CD4-positive, alpha-beta T cell (primary cell): Measurements from ENCODE around the gene PSMA6. TPM values are rescaled to one million over a fixed set of nuclear protein-coding genes. Genes with fewer than 3 reads are reported as not detected.
A peak's percentile ranks its signal among the peaks of the same experiment; 100 is the strongest.

Source experiments
- ATAC-seq: fragments of 200-7000 bp; cut with Tn5 transposase; one replicate; pipeline ENCODE4 v1.10.0; 2022; ENCODE audit warnings: mild to moderate bottlenecking; ENCODE audit not compliant: poor library complexity
- CTCF ChIA-PET: fragments of 350-600 bp; sonication (Branson Sonifier 250); formaldehyde crosslinking; loops from one replicate; lab custom pipeline; 2021; ENCODE audit warnings: antibody characterized with exemption, inconsistent platforms; lab: Charles Lee
- POLR2A ChIA-PET: fragments of 350-600 bp; sonication (Branson Sonifier 250); formaldehyde crosslinking; loops from one replicate; lab custom pipeline; 2021; ENCODE audit warnings: antibody characterized with exemption, inconsistent platforms; lab: Charles Lee
- DNase-seq, 14 experiments: peaks; one replicate each; pipeline ENCODE4 v3.0.0-alpha.2; 2013 to 2020; ENCODE audit warnings: mixed read lengths in 2 of 14
- H3K27ac ChIP-seq, 2 donors: one replicate each; pipeline versions ENCODE4 v1.5.1 to v1.7.0; 2013; ENCODE audit warnings: low read length in 2 of 2, low read depth in 1 of 2, mild to moderate bottlenecking in 1 of 2
- H3K27me3 ChIP-seq, 2 experiments: 1 replicate in 1 of 2; 2 replicates in 1 of 2; pipeline versions ENCODE4 v1.6.1 to v1.7.0; 2013; ENCODE audit warnings: low read length in 2 of 2, control low read depth in 1 of 2, mild to moderate bottlenecking in 1 of 2, moderate library complexity in 1 of 2; ENCODE audit not compliant: insufficient read depth in 2 of 2, control insufficient read depth in 1 of 2
- H3K36me3 ChIP-seq: one replicate; pipeline ENCODE4 v1.6.1; 2013; ENCODE audit warnings: low read length, control low read depth; ENCODE audit not compliant: insufficient read depth
- H3K4me1 ChIP-seq: one replicate; pipeline ENCODE4 v1.6.1; 2013; ENCODE audit warnings: low read length, control low read depth; ENCODE audit not compliant: insufficient read depth
- H3K4me3 ChIP-seq: one replicate; pipeline ENCODE4 v1.5.1; 2013; ENCODE audit warnings: mild to moderate bottlenecking, low read length, moderate library complexity
- H3K9me3 ChIP-seq, 2 experiments: 1 replicate in 1 of 2; 2 replicates in 1 of 2; pipeline versions ENCODE4 v1.6.1 to v1.7.0; 2013; ENCODE audit warnings: low read length in 2 of 2, mild to moderate bottlenecking in 2 of 2, control low read depth in 1 of 2, moderate library complexity in 1 of 2; ENCODE audit not compliant: control insufficient read depth in 1 of 2, insufficient read depth in 1 of 2
- H3K27ac Mint-ChIP-seq: one replicate; pipeline ENCODE4 v1.8.0; 2020; ENCODE audit warnings: mixed read lengths
- H3K27me3 Mint-ChIP-seq: one replicate; pipeline ENCODE4 v1.8.0; 2021; ENCODE audit warnings: mixed read lengths
- H3K36me3 Mint-ChIP-seq: one replicate; pipeline ENCODE4 v1.8.0; 2021; ENCODE audit warnings: low read depth, mixed read lengths
- H3K4me1 Mint-ChIP-seq: one replicate; pipeline ENCODE4 v1.8.0; 2021; ENCODE audit warnings: low read depth, mixed read lengths
- H3K4me3 Mint-ChIP-seq: one replicate; pipeline ENCODE4 v1.8.0; 2020; ENCODE audit warnings: mild to moderate bottlenecking, mixed read lengths
- H3K9me3 Mint-ChIP-seq: one replicate; pipeline ENCODE4 v1.8.0; 2020; ENCODE audit warnings: mixed read lengths
- intact Hi-C, 2 experiments: fragments of 100-400 bp; cut with DNase I in 1 of 2; cut with micrococcal nuclease in 1 of 2; formaldehyde crosslinking; loops; one replicate each; pipeline versions ENCODE4 v1.15.1 to v1.9.0; 2023 to 2025; cut with DNase I, micrococcal nuclease
- total RNA-seq, 174 experiments: library from RNA in 2 of 174; stranded (reverse) in 2 of 174; gene quantifications; one replicate each; pipeline ENCODE4 v1.2.3 and lab custom pipeline; 2021 to 2026
- TF ChIP-seq, protein P1 (sequence below): fragments of 200-600 bp; IDR thresholded peaks from one replicate; pipeline ENCODE4 v1.8.0; 2022; ENCODE audit warnings: antibody characterized with exemption, mild to moderate bottlenecking

PSMA6 gene
- total RNA-seq, 2 experiments from 2014 or later: 80.8 TPM

DNA sequence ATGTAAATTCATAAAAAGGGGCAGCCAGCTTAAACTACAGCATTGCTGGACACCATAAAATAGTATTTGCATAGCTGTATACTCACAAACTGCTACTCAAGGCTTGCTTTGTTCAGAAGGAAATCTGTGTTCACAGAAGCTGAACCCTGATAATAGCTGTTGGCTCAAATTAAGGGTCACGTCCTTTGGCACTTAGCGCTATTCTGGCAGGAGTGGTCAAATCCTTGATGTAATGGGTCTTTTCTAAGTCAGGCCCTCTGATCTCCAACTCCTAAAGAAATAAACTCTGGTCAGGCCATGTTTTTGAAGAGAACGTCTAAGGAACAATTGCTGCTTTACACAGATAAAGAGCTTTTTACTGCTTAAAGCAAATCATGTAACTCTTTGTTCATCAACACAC is 12.8 kb upstream of the PSMA6 start:
- TF ChIP-seq, protein P1, sequence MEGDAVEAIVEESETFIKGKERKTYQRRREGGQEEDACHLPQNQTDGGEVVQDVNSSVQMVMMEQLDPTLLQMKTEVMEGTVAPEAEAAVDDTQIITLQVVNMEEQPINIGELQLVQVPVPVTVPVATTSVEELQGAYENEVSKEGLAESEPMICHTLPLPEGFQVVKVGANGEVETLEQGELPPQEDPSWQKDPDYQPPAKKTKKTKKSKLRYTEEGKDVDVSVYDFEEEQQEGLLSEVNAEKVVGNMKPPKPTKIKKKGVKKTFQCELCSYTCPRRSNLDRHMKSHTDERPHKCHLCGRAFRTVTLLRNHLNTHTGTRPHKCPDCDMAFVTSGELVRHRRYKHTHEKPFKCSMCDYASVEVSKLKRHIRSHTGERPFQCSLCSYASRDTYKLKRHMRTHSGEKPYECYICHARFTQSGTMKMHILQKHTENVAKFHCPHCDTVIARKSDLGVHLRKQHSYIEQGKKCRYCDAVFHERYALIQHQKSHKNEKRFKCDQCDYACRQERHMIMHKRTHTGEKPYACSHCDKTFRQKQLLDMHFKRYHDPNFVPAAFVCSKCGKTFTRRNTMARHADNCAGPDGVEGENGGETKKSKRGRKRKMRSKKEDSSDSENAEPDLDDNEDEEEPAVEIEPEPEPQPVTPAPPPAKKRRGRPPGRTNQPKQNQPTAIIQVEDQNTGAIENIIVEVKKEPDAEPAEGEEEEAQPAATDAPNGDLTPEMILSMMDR: no peak
- Mint-ChIP-seq H3K4me1 (no peaks in the 10 kb centered on the region), H3K9me3 (no peaks in the 10 kb centered on the region), H3K4me3 (no peak overlapping the region), H3K27ac (no peak overlapping the region), H3K27me3 (no peaks in the 10 kb centered on the region), H3K36me3 (peaks cover 48% of the 10 kb centered on the region)
- no peak for DNase-seq
- intact Hi-C loops: no loop called here
- Histone ChIP-seq H3K9me3 (no peaks in the 10 kb centered on the region), H3K4me3 (no peak overlapping the region), H3K4me1 (no peaks in the 10 kb centered on the region), H3K27me3 (no peaks in the 10 kb centered on the region), H3K27ac (no peak overlapping the region), H3K36me3 (peaks cover 28% of the 10 kb centered on the region)
- ChIA-PET CTCF (no interaction called here), POLR2A (no interaction called here)
- no peak for ATAC-seq

DNA sequence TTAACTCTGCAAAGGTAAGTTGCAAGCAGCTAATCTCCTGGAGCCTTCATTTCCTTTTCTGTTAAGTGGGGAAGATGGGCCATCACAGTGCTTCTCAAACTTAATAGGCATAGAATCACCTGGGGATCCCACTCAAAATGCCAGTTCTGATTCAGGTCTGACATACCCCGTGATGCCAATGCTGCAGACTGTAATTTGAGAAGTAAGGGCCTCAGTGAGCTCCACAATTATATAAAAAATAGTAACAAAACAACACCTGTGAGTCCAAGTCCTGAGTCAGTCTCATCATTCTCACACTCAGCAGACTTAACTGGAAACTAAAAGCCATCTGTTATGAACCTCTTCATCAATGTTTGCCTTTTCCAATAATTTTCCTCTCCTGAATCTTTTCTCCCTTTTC is 10.8 kb upstream of the PSMA6 start:
- intact Hi-C loops: no loop called here
- Histone ChIP-seq H3K27me3 (no peaks in the 10 kb centered on the region), H3K9me3 (no peaks in the 10 kb centered on the region), H3K36me3 (peaks cover 15% of the 10 kb centered on the region), H3K27ac (no peak overlapping the region), H3K4me3 (no peak overlapping the region), H3K4me1 (peaks cover 16% of the 10 kb centered on the region)
- no peak for DNase-seq
- CTCF ChIA-PET: interaction anchor here (0.9 kb wide), 1 partner anchor 19 kb away, joined by 3 read pairs; no protein-coding TSS in a partner anchor
- Mint-ChIP-seq H3K4me1 (peaks cover 18% of the 10 kb centered on the region), H3K27ac (no peak overlapping the region), H3K9me3 (no peaks in the 10 kb centered on the region), H3K4me3 (no peak overlapping the region), H3K36me3 (peaks cover 28% of the 10 kb centered on the region), H3K27me3 (no peaks in the 10 kb centered on the region)
- ATAC-seq: no peak
- TF ChIP-seq, protein P1: no peak
- POLR2A ChIA-PET: interaction anchor here (1.1 kb wide), 1 partner anchor 11 kb away, joined by 3 read pairs; the partner anchor contains the start of gene PSMA6

DNA sequence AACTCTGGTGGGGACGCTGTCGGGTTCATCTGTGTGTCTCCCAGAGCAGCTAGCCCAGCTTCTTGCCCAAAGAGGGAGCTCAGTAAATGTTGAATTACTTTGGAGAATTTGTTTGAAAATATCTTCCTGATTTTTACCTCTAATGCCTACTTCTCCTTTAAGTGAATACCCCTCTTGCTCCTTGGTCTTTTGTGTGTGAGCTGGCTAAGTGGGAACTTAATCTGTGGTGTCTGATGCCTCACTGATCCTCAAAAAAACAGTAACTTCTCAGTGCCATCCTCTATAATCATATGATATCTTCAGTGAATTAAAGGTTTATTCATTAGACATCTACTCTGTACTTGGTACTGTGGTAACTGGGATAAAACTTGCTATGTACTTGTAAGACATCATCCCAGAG is 7.7 kb upstream of the PSMA6 start:
- intact Hi-C loops: no loop called here
- CTCF ChIA-PET: no interaction called here

More for the DNA sequence above, 7.7 kb upstream of the PSMA6 start:
- Mint-ChIP-seq H3K9me3 (no peaks in the 10 kb centered on the region), H3K27me3 (no peaks in the 10 kb centered on the region), H3K36me3 (peaks cover 10% of the 10 kb centered on the region), H3K4me3 (no peak overlapping the region), H3K27ac (peak overlapping the region; percentile 74), H3K4me1 (peaks cover 30% of the 10 kb centered on the region)
- peaks cover 29% of the 10 kb centered on the region for H3K4me1 ChIP-seq
- DNase-seq (no peak), ATAC-seq (no peak)
- no peak overlapping the region for H3K4me3 ChIP-seq
- no peaks in the 10 kb centered on the region for H3K9me3 ChIP-seq
- no peaks in the 10 kb centered on the region for H3K27me3 ChIP-seq
- POLR2A ChIA-PET: interaction anchor here (1.0 to 1.7 kb wide), 2 partner anchors 8 to 10 kb away, joined by 3 to 5 read pairs; partner anchors contain the start of gene PSMA6
- TF ChIP-seq, protein P1: no peak
- peaks cover under 1% of the 10 kb centered on the region for H3K36me3 ChIP-seq
- no peak overlapping the region for H3K27ac ChIP-seq
